ENCODE results near the gene ARHGAP24.

DNA sequence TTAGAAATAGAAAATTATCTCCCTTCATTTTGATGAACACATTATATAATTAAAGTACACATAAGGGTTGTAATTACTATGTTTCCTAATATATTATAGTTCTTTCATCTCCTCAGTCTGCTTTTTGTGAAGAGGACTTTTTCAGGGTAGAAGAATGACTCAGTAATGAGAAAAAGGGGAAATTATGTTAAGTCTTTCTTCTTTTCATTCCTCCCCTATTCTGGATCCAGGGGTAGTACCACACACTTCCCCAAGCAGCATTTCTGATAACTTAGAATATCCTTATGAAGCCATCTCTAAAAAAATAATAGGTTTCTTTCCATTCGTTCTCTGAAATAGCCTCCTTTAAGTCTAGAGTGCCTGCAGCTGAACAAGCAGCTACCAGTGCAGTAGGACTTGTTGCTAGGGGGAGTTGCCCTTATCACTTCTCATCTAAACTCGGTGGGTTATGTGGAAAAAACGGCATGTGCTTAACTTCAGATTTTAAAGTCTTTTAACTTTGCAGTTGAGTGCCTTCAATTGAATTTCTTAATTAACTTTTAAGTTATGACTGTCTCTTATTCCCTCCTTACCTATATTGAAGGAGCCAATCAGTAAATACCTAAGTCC, 184.8 kb downstream of the ARHGAP24 start:
- no peak for TF ChIP-seq POLR2AphosphoS5 (IDR thresholded peaks at IDR 0.05; ENCODE audit: low read depth, low read length)
- TF ChIP-seq GABPA (IDR thresholded peaks at IDR 0.05; ENCODE audit: low read depth), result no peak
- TF ChIP-seq, protein P1, sequence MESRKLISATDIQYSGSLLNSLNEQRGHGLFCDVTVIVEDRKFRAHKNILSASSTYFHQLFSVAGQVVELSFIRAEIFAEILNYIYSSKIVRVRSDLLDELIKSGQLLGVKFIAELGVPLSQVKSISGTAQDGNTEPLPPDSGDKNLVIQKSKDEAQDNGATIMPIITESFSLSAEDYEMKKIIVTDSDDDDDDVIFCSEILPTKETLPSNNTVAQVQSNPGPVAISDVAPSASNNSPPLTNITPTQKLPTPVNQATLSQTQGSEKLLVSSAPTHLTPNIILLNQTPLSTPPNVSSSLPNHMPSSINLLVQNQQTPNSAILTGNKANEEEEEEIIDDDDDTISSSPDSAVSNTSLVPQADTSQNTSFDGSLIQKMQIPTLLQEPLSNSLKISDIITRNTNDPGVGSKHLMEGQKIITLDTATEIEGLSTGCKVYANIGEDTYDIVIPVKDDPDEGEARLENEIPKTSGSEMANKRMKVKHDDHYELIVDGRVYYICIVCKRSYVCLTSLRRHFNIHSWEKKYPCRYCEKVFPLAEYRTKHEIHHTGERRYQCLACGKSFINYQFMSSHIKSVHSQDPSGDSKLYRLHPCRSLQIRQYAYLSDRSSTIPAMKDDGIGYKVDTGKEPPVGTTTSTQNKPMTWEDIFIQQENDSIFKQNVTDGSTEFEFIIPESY (IDR thresholded peaks at IDR 0.05; ENCODE audit: borderline replicate concordance, low read depth), result no peak
- no peak for TF ChIP-seq TCF12 (IDR thresholded peaks at IDR 0.05)
- TF ChIP-seq, protein P2, sequence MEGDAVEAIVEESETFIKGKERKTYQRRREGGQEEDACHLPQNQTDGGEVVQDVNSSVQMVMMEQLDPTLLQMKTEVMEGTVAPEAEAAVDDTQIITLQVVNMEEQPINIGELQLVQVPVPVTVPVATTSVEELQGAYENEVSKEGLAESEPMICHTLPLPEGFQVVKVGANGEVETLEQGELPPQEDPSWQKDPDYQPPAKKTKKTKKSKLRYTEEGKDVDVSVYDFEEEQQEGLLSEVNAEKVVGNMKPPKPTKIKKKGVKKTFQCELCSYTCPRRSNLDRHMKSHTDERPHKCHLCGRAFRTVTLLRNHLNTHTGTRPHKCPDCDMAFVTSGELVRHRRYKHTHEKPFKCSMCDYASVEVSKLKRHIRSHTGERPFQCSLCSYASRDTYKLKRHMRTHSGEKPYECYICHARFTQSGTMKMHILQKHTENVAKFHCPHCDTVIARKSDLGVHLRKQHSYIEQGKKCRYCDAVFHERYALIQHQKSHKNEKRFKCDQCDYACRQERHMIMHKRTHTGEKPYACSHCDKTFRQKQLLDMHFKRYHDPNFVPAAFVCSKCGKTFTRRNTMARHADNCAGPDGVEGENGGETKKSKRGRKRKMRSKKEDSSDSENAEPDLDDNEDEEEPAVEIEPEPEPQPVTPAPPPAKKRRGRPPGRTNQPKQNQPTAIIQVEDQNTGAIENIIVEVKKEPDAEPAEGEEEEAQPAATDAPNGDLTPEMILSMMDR (IDR thresholded peaks at IDR 0.05), result no peak
- no peak for TF ChIP-seq YY1 (IDR thresholded peaks at IDR 0.05; ENCODE audit: low read depth)
- TF ChIP-seq, protein P3, sequence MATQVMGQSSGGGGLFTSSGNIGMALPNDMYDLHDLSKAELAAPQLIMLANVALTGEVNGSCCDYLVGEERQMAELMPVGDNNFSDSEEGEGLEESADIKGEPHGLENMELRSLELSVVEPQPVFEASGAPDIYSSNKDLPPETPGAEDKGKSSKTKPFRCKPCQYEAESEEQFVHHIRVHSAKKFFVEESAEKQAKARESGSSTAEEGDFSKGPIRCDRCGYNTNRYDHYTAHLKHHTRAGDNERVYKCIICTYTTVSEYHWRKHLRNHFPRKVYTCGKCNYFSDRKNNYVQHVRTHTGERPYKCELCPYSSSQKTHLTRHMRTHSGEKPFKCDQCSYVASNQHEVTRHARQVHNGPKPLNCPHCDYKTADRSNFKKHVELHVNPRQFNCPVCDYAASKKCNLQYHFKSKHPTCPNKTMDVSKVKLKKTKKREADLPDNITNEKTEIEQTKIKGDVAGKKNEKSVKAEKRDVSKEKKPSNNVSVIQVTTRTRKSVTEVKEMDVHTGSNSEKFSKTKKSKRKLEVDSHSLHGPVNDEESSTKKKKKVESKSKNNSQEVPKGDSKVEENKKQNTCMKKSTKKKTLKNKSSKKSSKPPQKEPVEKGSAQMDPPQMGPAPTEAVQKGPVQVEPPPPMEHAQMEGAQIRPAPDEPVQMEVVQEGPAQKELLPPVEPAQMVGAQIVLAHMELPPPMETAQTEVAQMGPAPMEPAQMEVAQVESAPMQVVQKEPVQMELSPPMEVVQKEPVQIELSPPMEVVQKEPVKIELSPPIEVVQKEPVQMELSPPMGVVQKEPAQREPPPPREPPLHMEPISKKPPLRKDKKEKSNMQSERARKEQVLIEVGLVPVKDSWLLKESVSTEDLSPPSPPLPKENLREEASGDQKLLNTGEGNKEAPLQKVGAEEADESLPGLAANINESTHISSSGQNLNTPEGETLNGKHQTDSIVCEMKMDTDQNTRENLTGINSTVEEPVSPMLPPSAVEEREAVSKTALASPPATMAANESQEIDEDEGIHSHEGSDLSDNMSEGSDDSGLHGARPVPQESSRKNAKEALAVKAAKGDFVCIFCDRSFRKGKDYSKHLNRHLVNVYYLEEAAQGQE (IDR thresholded peaks at IDR 0.05; ENCODE audit: low read depth, low read length), result no peak
- no peak for TF ChIP-seq TEAD4 (IDR thresholded peaks at IDR 0.05; ENCODE audit: borderline replicate concordance, insufficient read depth)
- TF ChIP-seq SMC3 (IDR thresholded peaks at IDR 0.05; ENCODE audit: low read depth, low read length), result no peak
- TF ChIP-seq EZH2phosphoT487 (IDR thresholded peaks at IDR 0.05; ENCODE audit: borderline replicate concordance, low read depth), result no peak
- TF ChIP-seq, protein P4, sequence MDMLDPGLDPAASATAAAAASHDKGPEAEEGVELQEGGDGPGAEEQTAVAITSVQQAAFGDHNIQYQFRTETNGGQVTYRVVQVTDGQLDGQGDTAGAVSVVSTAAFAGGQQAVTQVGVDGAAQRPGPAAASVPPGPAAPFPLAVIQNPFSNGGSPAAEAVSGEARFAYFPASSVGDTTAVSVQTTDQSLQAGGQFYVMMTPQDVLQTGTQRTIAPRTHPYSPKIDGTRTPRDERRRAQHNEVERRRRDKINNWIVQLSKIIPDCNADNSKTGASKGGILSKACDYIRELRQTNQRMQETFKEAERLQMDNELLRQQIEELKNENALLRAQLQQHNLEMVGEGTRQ (IDR thresholded peaks at IDR 0.05; ENCODE audit: borderline replicate concordance, low read depth, low read length), result no peak
- TF ChIP-seq TAF1 (IDR thresholded peaks at IDR 0.05; ENCODE audit: borderline replicate concordance, low read depth, low read length), result no peak

Data from SK-N-SH (cell line).